Neural cell (in vitro differentiated cells): ENCODE data around the gene PVALB.

ENCODE experiments used
- CTCF ChIP-seq: fragments of 450-650 bp; IDR thresholded peaks from 2 replicates; pipeline ENCODE4 v1.5.1; 2014; ENCODE audit warnings: antibody characterized with exemption, mild to moderate bottlenecking, moderate library complexity; ENCODE audit not compliant: poor library complexity, severe bottlenecking
- EP300 ChIP-seq: fragments of 450-650 bp; conservative IDR thresholded peaks from 2 replicates; pipeline ENCODE4 v1.6.1; 2014; ENCODE audit warnings: antibody characterized with exemption, mild to moderate bottlenecking, moderate library complexity; ENCODE audit not compliant: poor library complexity, severe bottlenecking
- POLR2AphosphoS5 ChIP-seq: IDR thresholded peaks from 2 replicates; pipeline ENCODE4 v1.6.1; 2012

GRCh38 chr22:36797374-36797773, 19.5 kb downstream of the PVALB start:
- TF ChIP-seq POLR2AphosphoS5 (no peak), EP300 (no peak), CTCF (no peak)
